Hypothalamus (tissue), 51 donors: ENCODE measurements around the gene PCBP4.
"Not testable (repeated sequence)": the region's sequence is repeated elsewhere in the genome, so short reads cannot be mapped to it uniquely, and the experiment has no call there.

Experiments
- DNase-seq, 51 donors: peaks; one replicate each; lab custom pipeline; 2025; lab: John Stamatoyannopoulos, UW

PCBP4 gene

GRCh38 chr3:51928981-51929380, 38.3 kb downstream of the PCBP4 start:
- not testable (repeated sequence) for DNase-seq

- no peak for DNase-seq
Observed at GRCh38 chr3:51928438-51928837, 38.8 kb downstream of the PCBP4 start.

GRCh38 chr3:51927061-51927977, 39.9 kb downstream of the PCBP4 start:
- DNase-seq, result no peak

GRCh38 chr3:51921081-51921578, 46.1 kb downstream of the PCBP4 start:
- no peak for DNase-seq

- no peak for DNase-seq
Observed at GRCh38 chr3:51916418-51916817, 50.8 kb downstream of the PCBP4 start.

- no peak for DNase-seq
Observed at GRCh38 chr3:51908026-51908425, 59.2 kb downstream of the PCBP4 start.
